HL-60/S4 treated with retinoic acid at 250 ng/mL for 4 days and 3 days (cell line): ENCODE results near the gene FFAR3.
"Not testable (repeated sequence)": the region's sequence is repeated elsewhere in the genome, so short reads cannot be mapped to it uniquely, and the experiment has no call there.

Experiments
- in situ Hi-C: fragments of 300-500 bp; cut with MboI; formaldehyde crosslinking; loops from 2 replicates; pipeline ENCODE4 v1.7.0; 2022; ENCODE audit warnings: low sequenced_read_pairs

The FFAR3 gene

DNA sequence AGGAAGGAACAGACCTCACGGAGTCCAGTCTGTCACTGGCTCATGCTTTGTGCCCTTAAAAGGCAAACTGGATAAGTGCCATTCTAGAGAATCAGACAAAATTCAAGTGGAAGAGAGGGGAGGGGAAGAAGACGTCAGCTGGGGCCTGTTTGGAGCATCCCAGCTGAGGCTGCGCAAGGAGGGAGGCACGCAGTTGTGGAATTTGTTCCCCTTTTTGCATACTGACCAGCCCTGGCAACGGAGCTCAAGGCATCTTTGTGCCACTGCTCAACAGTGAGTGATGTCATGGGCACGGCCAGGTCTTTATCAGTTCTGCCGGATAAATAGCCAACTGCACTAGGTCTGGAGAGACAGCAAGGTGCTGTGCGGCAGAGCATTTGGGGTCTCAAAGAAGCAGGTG is 12.5 kb downstream of the FFAR3 start, which contains the start of gene GPR42:
TSS of gene GPR42 (plus strand) at position 347 of the 400 bp plus-strand sequence. CDS start 292 bp downstream, outside the sequence.
- in situ Hi-C loops = no loop called here

DNA sequence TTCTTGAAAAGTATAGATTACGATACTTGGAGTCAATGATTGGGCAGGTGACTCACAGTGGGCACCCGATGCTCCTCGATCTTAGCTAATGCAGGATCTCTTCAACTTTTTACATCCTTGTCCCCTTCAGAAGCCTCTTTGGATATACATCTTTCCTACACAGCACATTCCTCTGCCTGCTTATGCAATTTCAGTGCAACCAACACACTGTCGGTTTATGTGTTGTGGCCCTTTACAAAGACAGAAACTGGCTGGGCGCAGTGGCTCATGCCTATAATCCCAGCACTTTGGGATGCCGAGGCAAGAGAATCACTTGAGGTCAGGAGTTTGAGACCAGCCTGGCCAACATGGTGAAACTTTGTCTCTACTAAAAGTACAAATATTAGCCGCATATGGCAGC is 15.2 kb downstream of the FFAR3 start:
- in situ Hi-C loops = no loop called here

DNA sequence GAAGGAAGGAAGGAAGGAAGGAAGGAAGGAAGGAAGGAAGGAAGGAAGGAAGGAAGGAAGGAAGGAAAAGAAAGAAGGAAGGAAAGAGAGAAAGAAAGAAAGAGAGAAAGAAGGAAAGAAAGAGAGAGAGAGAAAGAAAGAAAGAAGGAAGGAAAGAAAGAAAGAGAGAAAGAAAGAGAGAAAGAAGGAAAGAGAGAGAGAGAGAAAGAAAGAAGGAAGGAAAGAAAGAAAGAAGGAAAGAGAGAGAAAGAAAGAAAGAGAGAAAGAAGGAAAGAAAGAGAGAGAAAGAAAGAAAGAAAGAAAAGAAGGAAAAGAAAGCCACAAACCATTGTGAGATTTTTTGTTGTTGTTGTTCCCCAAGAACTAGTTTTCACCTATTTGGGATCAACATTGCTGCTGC is 15.8 kb downstream of the FFAR3 start:
- in situ Hi-C loops = not testable (repeated sequence)

DNA sequence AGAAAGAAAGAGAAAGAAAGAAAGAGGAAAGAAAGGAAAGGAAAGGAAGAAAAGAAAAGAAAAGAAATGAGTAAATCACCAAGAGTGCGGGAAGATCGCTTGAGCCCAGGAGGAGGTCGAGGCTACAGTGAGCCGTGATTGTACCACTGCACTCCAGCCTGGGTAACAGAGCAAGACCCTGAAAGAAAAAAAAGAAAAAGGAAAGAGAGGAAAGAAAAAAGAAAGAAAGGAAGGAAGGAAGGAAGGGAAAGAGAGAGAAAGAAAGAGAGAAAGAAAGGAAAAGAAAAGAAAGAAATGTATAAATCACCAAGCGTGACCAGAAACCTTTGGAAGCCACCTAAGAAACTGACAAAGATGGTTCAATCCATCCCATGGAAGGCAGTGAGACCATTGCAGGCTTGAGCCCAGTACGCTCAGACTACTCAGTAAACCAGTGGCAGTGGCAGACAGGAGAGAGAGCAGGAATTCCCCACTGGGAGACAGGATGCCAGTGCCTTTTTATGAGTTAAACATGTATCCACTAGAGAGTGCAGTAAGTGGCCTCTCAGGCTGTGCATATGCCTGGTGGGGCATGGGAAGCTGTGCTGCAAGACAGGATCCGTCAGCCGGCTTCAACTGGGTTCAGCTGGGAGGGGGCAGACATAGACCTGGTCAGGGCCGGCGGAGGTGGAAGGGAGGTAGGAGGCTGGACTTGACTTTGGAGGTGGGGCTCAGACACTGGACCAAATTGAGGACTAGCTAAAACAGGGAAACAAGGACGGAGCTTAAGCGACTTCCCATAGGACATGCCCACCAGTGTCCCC is 17.4 kb downstream of the FFAR3 start:
- in situ Hi-C loops = no loop called here

DNA sequence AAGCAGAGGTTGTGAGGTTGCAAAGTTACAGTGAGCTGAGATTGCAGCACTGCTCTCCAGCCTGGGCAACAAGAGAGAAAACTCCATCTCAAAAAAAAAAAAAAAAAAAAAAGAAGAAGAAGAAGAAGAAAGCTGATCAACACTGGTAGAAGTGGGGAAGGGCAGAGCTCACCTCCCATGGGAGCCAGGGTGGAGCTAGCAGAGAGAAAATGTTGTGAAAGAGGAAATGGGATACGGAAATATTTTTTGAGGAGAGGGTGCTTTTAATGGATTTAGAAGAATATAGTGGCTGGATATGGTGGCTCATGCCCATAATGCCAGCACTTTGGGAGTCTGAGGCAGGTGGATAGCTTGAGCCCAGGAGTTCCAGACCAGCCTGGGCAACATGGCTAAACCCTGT is 19.4 kb downstream of the FFAR3 start:
- in situ Hi-C loops = no loop called here

DNA sequence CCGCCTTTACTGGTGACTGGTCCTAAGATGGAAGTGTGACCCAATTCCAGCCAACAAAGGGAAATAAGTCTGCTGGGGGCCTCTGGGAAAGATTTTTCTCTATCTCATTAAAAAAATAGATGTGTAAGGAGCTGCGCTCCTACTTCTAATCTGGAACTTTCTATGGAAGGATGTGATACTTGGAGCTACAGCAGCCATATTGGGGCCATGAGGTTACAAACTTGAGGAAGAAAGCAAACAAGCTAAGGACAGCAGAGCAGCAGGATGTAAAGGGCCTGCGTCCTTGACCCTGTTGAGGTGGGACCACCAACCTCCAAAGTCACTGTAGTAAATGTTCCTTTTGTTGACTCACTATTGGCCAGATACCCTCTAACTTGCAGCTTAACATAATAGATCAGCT is 20.1 kb downstream of the FFAR3 start:
- in situ Hi-C loops = no loop called here

DNA sequence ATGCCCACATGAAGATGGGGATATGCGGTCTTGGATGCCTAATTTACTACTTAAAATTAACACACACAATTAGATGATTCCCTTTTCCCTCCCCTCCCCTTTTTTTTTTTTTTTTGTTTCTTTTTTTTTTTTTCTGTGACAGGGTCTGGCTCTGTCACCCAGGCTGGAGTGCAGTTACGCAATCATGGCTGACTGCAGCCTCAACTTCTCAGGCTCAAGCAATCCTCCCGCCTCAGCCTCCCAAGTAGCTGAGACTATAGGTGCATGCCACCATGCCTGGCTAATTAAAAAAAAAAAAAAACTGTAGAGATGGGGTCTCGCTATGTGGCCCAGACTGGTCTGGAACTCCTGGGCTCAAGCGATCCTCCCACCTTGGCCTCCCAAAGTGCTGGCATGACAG is 21.3 kb downstream of the FFAR3 start:
- in situ Hi-C loops = not testable (repeated sequence)

DNA sequence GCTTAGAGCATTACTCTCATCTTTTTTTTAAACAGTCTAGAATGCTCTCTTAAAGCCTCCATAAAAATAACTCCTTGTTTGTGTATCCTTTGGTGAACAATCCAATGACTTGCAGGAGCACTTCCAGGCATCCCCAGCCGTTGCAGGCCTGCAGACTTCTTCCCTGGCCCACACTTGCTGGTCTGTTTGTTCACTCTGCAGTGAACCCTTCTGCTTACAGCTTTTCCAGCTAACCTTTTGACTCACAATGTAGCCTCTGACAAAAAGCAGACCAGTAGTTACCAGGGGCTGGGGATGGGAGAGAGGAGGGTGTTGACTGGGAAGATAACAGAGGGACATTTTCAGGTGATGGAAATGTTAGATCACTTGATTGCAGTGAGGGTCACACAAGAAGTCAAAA is 21.7 kb downstream of the FFAR3 start:
- in situ Hi-C loops = no loop called here

DNA sequence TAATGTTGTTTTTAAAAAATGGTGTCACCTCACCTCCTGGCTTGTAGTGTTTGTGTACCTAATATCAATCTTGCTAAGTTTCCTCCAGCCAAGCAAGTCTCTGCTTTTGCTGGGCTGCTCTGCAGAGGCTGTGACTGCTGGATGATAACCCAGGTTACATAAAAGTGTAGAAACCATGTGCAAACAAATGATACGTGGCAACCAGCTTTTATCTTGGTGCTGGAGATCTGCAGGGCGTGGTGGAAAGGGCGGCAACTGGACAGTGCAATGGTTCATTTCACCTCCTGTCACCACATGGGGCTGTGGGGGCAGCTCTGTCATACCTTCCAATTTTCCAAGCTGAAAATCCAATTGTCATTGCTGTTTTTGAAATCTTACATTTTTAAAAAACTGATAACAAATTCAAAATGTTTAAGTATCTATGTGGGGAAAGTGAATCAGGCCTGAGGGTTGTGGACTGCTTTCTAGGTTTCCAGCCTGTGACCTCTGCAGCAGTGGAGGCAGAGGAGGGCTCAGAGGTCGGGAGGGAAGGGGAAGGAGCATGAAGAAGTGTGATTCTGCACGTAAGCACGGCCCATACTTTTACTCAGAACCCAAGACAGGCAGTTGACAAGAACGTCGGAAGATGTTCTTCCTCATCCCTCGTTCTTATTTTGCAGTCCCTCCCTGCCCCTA is 22.3 kb downstream of the FFAR3 start:
- in situ Hi-C loops = no loop called here

DNA sequence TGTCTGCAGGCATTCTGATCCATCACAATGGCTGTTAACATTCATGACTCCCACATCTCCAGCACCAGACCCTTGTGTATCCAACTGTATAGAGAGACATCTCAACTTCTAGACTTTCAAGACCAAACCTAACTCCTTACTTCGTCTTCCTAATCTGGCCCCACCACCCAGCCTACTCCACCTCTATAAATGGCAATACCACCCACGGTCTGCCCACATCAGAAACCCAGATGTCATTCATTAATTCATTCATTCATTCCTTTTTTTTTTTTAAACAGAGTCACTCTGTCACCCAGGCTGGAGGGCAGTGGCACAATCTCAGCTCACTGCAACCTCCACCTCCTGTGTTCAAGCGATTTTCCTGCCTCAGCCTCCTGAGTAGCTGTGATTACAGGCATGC is 23.1 kb downstream of the FFAR3 start:
- in situ Hi-C loops = no loop called here

DNA sequence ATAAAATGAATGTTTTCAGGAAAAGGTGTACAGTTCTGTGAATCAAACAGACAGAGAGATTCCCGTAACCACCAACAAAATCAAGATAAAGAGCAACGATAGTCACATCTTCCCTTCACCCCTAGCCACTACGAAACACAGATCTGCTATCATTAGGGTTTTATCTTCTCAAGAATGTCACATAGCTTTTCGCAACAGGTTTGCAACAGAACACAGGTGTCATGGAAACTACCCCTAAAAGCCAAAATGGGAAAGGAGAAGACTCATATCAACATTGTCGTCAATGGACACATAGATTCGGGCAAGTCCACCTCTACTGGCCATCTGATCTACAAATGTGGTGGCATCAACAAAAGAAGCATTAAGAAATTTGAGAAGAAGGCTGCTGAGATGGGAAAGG is 23.7 kb downstream of the FFAR3 start:
- in situ Hi-C loops = no loop called here

DNA sequence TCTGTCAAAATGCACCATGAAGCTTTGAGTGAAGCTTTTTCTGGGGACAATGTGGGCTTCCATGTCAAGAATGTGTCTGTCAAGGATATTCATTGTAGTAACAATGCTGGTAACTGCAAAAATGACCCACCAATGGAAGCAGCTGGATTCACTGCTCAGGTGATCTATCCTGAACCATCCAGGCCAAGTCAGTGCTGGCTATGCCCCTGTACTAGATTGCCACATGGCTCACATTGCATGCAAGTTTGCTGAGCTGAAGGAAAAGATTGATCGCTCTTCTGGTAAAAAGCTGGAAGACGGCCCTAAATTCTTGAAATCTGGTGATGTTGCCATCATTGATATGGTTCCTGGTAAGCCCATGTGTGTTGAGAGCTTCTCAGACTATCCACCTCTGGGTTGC is 25.3 kb downstream of the FFAR3 start:
- in situ Hi-C loops = no loop called here

DNA sequence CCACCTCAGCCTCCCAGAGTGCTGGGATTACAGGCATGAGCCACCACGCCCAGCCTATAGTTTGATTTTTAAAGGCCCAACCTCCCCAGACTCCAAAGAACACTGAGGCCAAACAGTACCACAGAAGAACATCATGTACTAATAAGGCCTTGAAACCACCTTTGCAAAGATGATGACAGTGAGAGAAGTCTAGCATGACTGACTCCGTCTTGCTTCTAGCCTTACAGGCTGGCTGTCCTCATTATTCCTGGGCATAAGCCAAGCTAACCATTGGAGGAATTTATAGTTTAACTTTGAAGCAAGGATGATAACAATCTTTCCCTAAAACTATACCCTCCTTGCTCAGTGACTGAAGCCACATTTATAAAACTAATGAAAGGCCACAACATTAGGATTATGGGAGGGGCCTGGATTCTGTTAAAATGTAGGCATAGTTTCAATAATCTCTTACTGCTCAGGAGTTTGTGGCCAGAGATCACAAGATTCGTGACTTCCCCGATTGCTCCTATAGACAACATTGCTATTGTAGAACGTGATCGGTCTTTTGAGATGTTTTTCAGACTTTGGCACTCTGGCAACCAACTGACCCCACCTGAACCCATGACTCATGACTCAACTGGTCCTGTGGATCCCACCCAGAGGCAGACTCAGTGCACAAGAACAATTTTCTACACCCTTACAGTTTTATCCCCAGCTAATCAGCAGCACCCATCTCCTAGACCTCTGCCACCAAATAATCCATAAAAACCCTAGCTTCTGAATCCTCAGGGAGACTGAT is 30.2 kb downstream of the FFAR3 start:
- in situ Hi-C loops = no loop called here

DNA sequence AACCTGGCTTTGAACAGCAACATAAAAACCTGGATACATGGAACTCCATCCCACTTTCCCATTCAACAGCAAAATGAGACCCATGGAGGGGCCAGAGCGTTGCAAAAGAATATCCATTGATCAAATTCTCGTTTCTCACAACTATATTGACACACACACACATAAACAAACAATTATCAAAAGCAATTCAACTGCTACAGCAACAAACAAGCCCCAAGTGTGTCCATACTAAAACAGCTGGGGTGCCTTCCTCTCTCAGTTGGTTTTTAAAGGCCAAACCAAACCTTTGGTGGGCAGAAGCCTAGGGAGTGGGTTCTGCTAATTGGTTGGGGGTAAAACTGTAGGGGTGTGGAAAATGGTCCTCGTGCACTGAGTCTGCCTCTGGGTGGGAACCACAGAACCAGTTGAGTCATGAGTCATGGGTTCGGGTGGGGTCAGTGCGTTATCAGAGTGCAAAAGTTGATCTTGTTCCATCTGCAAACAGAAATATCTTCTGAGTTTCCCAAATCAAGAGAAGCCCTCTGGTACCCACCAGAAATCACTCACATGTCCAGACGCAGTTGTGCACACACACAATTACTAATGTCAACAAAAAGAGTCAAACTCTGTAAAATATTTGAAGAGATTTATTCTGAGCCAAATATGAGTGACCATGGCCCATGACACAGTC is 31.1 kb downstream of the FFAR3 start:
- in situ Hi-C loops = no loop called here

DNA sequence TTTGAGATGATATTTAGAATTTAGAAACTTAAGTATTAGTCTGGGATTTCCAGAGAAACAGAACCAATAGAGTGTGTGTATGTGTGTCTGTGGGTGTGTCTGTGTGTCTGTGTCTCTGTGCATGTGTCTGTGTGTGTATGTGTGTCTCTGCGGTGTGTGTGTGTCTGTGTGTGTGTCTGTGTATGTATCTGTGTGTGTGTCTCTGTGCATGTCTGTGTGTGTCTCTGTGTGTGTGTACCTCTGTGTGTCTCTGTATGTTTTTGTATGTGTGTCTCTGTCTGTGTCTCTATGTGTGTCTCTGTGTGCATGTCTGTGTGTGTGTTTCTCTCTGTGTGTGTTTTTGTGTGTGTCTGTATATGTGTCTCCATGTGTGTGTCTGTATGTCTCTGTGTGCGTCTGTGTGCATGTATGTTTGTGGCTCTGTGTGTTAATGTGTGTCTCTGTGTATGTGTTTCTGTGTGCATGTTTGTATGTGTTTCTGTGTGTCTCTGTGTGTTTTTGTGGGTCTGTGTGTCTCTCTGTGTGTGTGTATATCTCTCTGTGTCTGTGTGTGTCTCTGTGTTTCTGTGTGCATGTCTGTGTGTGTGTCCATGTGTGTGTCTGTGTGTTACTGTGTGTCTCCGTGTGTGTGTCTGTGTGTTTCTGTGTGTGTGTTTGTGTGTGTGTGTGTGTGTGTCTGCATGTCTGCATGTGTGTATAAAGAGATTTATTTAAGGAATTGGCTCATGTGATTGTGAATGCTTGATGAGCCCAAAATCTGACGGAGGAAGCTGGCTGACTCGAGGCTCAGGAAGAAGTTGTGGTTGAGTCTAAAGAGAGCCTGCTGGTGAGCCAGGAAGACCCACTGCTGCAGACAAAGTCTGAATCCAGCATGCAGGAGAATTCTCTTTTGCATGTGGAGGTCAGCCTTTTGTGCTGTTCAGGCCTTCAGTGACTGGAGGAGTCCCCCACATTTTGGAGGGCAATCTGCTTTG is 34.8 kb downstream of the FFAR3 start:
- in situ Hi-C loops = no loop called here

DNA sequence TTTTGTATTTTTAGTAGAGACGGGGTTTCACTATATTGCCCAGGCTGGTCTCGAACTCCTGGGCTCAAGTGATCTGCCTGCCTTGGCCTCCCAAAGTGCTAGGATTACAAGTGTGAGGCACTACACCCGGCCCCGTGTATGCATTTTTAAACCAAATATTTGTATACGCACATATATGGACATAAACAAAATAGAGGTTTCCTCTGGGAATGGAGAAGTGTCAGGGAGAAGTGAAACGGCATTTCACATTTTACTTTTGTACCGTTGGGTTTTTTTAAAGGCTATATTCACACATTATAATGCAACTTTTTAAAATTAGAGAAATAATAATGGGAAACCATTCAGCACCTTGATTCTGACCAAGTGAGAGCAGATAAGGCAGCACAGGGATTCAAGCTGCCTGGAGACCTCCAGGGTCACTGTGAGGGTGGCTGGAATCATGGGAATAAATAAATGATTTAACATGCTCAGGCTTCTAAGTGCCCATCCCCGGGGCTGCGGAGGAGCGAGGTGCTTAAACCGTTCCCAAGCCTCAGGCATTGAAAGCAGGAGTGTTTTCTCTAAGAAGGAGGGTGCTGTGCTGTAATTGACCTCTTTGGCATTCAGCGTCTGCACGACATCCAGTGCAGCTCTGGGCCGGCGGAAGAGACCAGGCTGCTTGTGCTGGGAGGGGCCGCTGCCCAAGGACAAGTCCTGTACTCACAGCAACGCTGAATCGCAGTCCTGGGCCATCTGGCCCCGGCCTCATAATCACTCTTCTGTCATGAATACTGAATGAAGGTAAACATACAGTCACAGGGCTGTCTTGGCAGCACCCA is 37.3 kb downstream of the FFAR3 start:
- in situ Hi-C loops = no loop called here

DNA sequence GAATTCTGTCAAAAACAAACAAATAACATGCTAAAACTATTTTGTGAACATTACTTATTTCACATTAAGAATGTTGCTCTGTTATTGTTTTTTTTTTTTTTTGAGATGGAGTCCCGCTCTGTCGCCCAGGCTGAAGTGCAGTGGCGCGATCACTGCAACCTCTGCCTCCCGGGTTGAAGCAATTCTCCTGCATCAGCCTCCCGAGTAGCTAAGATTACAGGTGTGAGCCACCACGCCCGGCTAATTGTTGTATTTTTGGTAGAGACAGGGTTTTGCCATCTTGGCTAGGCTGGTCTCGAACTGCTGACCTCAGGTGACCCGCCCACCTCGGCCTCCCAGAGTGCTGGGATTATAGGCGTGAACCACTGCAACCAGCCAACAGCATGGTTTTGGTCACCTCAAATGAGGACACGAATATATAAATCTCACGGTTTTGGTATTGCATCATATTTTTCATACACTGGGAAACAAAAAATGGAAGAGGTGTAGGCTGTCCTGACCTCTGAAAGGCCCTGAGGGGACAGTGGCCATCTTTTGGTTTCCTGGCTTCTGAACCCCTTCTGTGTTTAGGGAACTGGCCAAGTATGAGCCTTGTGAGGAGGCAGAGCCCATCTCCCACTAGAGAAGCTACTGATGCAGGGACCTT is 38.1 kb downstream of the FFAR3 start:
- in situ Hi-C loops = no loop called here

DNA sequence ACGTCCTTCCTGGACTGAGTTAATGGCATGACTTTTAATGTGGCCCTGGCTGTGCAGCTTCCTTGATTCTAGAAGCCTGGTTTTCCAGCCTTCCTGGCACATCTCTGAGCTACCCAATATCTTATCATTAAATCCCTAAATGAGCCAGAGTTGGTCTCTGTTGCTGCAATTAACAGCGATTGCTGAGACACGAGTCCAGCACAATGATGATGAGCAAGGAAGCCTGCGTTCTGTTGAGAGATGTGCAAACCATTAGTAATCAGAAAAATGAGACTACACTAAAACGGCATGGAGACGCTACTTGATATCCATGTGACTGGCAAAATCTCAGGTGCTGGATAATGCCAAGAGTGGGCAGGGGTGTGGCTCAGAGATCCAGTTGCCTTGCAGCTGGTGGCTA is 38.8 kb downstream of the FFAR3 start:
- in situ Hi-C loops = no loop called here

DNA sequence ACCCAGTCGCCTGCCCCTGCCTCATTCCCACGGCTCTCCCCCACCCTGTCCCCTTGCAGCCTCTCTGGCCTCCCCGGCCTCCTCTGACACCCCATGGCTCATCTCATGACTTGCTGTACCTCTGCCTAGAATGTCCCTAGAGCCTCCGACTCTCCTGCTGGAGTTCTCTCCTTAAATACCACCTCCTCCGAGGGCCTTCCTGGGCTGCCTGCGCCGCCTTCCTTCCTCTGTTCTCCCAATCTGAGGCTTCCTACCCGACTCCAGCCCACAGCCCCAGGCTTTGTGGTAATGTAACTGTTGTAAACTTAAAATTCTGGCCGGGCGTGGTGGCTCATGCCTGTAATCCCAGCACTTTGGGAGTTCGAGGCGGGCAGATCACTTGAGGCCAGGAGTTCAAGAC is 40.3 kb downstream of the FFAR3 start:
- in situ Hi-C loops = no loop called here
